Tibial nerve (tissue), 4 donors: ENCODE data around the gene FADS2. TPM values are rescaled to one million over a fixed set of nuclear protein-coding genes. Genes with fewer than 3 reads are reported as not detected.
"Not testable (repeated sequence)": the region's sequence is repeated elsewhere in the genome, so short reads cannot be mapped to it uniquely, and the experiment has no call there.

Experiments used
- DNase-seq, 2 donors: peaks; one replicate each; pipeline ENCODE4 v3.0.0-alpha.2; 2019; ENCODE audit warnings: low spot score in 2 of 2
- H3K27ac ChIP-seq, 4 donors: fragments of 200-600 bp; sonication (generic) in 3 of 4; one replicate each; pipeline ENCODE4 v1.5.1; 2017 to 2019; ENCODE audit warnings: mild to moderate bottlenecking in 1 of 4
- H3K27me3 ChIP-seq, 2 donors: fragments of 200-600 bp; sonication (generic) in 1 of 2; one replicate each; pipeline versions ENCODE4 v1.5.1 to v1.6.0; 2017 to 2019
- H3K36me3 ChIP-seq, 3 donors: fragments of 200-600 bp; sonication (generic); one replicate each; pipeline ENCODE4 v1.5.1; 2018 to 2019
- H3K4me1 ChIP-seq, 4 donors: fragments of 200-600 bp; sonication (generic) in 3 of 4; one replicate each; pipeline ENCODE4 v1.5.1; 2017 to 2019
- H3K4me3 ChIP-seq, 4 donors: fragments of 200-600 bp; sonication (generic) in 3 of 4; one replicate each; pipeline ENCODE4 v1.5.1; 2017 to 2019; ENCODE audit warnings: mild to moderate bottlenecking in 1 of 4, moderate library complexity in 1 of 4
- H3K9me3 ChIP-seq, 4 donors: fragments of 200-600 bp; sonication (generic) in 3 of 4; one replicate each; pipeline ENCODE4 v1.5.1; 2017 to 2019
- EP300 ChIP-seq, 2 donors: sonication (generic); formaldehyde crosslinking; IDR thresholded peaks; one replicate each; pipeline ENCODE4 v1.6.1; 2017; ENCODE audit warnings: antibody characterized with exemption in 2 of 2, mild to moderate bottlenecking in 1 of 2
- POLR2A ChIP-seq, 2 donors: fragments of 450-650 bp; IDR thresholded peaks; one replicate each; pipeline ENCODE4 v1.6.1; 2017; ENCODE audit warnings: antibody characterized with exemption in 2 of 2, mild to moderate bottlenecking in 2 of 2, moderate library complexity in 2 of 2
- WGBS, 2 donors: methylation state at CpG; one replicate each; pipeline ENCODE4 v1.1.5; 2018; 5-methylcytosine and 5-hydroxymethylcytosine counted together
- total RNA-seq, 4 donors: library from RNA; depleted of rRNA; stranded (reverse); fragments of >200 nt; gene quantifications; one replicate each; pipeline ENCODE4 v1.1.0, GENCODE V29; 2016
- TF ChIP-seq, protein P1 (sequence below), 5 experiments: fragments of 200-600 bp in 3 of 5; fragments of 450-650 bp in 2 of 5; sonication (generic) in 3 of 5; IDR thresholded peaks; one replicate each; pipeline ENCODE4 v1.5.1; 2016 to 2019; ENCODE audit warnings: antibody characterized with exemption in 5 of 5, mild to moderate bottlenecking in 3 of 5, moderate library complexity in 2 of 5

FADS2 gene
- total RNA-seq, 4 donors from 2014 or later: 17.4 to 59.2 (median 32.7) TPM

DNA sequence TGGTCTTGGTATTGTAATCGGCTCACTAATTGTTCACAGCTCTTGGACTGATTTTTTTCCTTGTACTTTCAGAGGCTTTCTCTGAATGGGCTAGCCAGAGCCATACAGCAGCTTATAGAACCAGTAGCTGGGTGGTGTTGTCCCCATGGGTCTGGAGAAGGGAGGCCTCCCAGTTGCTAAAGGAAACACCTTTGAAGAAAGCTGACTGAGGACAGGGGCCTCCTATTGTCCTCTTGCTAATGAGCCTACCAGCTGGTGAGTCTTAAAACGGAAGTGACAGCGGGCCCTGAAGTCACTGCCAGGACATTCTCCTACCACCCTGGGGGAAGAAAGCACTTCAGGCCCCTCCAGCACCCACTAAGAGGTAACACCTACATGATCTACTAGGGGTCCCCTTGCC, 53.3 kb downstream of the FADS2 start:
- H3K9me3 ChIP-seq: no peaks in the 10 kb centered on the region
- peak overlapping the region in 3 of 4 donors; percentile 2 to 53 (median 28) for H3K27ac ChIP-seq
- WGBS, 2 donors: 52% methylated on average over 2 to 3 of the region's 3 CpGs
- TF ChIP-seq POLR2A (IDR thresholded peaks at IDR 0.05) (no peak), EP300 (IDR thresholded peaks at IDR 0.05) (no peak)
- TF ChIP-seq, protein P1, sequence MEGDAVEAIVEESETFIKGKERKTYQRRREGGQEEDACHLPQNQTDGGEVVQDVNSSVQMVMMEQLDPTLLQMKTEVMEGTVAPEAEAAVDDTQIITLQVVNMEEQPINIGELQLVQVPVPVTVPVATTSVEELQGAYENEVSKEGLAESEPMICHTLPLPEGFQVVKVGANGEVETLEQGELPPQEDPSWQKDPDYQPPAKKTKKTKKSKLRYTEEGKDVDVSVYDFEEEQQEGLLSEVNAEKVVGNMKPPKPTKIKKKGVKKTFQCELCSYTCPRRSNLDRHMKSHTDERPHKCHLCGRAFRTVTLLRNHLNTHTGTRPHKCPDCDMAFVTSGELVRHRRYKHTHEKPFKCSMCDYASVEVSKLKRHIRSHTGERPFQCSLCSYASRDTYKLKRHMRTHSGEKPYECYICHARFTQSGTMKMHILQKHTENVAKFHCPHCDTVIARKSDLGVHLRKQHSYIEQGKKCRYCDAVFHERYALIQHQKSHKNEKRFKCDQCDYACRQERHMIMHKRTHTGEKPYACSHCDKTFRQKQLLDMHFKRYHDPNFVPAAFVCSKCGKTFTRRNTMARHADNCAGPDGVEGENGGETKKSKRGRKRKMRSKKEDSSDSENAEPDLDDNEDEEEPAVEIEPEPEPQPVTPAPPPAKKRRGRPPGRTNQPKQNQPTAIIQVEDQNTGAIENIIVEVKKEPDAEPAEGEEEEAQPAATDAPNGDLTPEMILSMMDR (IDR thresholded peaks at IDR 0.05): no peak
- no peaks in the 10 kb centered on the region for H3K27me3 ChIP-seq
- H3K36me3 ChIP-seq: peaks cover 0 to 39% (median 0%) of the 10 kb centered on the region in 3 donors
- no peak for DNase-seq
- H3K4me1 ChIP-seq: peaks cover 0 to 45% (median 3%) of the 10 kb centered on the region in 4 donors
- no peak overlapping the region for H3K4me3 ChIP-seq

DNA sequence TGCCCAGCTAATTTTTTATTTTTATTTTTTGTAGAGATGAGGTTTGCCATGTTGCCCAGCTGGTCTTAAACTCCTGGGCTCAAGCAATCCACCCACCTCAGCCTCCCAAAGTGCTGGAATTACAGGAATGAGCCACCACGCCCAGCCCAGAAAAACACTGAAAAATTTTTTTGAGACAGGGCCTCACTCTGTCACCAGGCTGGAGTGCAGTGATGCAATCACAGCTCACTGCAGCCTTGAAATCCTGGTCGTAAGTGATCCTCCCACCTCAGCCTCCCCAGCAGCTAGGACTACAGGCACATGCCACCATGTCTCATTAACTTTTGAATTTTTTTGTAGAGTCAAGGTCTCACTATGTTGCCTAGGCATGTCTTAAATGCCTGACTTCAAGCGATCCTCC, 54.2 kb downstream of the FADS2 start:
- H3K27ac ChIP-seq, H3K9me3 ChIP-seq, DNase-seq, H3K4me3 ChIP-seq, H3K27me3 ChIP-seq: not testable (repeated sequence)
- H3K4me1 ChIP-seq: peaks cover 0 to 47% (median 3%) of the 10 kb centered on the region in 4 donors
- peaks cover 0 to 30% (median 0%) of the 10 kb centered on the region in 3 donors for H3K36me3 ChIP-seq
- 79 to 92% methylated on average over 3 of the region's 3 CpGs for WGBS, 2 donors

DNA sequence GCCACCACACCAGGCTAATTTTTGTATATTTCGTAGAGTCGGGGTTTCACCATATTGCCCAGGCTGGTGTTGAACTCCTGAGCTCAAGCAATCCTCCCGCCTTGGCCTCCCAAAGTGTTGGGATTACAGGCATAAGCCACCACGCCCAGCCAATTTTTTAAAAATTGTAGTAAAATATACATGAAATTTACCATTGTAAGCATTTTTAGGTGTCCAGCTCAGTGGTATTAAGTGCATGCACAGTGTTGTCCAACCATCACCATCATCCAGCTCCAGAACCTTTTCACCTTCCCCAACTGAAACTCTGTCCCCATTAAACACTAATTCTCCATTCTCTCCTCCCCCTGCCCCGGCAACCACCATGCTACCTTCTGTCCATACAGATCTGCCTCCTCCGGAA, 54.8 kb downstream of the FADS2 start:
- H3K27me3 ChIP-seq: no peaks in the 10 kb centered on the region
- H3K36me3 ChIP-seq: peaks cover 0 to 24% (median 0%) of the 10 kb centered on the region in 3 donors
- TF ChIP-seq, protein P1 (IDR thresholded peaks at IDR 0.05): no peak
- no peak overlapping the region for H3K4me3 ChIP-seq
- no peaks in the 10 kb centered on the region for H3K9me3 ChIP-seq
- 87 to 89% methylated on average over 6 of the region's 6 CpGs for WGBS, 2 donors
- H3K27ac ChIP-seq: no peak overlapping the region
- peaks cover 0 to 53% (median 3%) of the 10 kb centered on the region in 4 donors for H3K4me1 ChIP-seq
- DNase-seq: no peak

DNA sequence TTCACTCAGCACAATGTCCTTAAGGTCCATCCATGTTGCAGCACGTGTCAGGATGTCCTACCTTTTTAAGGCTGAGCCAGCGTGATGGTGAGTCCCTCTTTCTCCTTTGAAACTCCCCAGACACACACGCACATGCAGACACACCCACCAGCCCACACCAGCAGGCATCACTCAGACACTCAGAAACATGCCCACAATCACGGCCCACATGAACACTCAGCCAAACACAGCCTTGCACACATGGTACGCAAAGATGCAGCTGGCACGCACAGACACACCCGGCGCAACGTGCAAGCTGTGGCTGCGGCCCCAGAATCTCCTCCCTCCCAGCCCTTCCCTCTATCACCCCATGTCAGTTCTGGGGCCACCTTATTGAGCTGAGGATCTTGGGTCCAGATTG, 55.2 kb downstream of the FADS2 start:
- 76 to 91% methylated on average over 10 of the region's 10 CpGs for WGBS, 2 donors
- TF ChIP-seq, protein P1 (IDR thresholded peaks at IDR 0.05): no peak
- no peak for TF ChIP-seq POLR2A (IDR thresholded peaks at IDR 0.05)
- no peak for TF ChIP-seq EP300 (IDR thresholded peaks at IDR 0.05)

DNA sequence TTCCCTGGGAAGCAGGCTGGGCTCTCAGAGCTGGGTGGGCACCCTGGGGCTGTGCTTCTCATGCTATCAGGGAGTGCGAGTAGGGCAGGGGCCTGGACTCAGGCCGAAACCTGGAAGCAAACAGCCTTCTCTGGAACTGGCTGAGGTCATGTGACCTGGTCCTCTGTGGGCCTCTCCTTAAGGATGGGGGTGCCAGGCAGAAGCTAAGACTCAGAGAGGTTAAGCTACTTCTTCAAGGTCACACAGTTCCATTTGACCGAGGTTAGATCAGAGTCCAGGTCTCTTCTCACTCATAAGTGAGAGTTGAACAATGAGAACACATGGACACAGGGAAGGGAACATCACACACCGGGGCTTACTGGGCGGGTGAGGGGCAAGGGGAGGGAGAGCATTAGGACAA, 55.8 kb downstream of the FADS2 start:
- TF ChIP-seq POLR2A (IDR thresholded peaks at IDR 0.05) (no peak), EP300 (IDR thresholded peaks at IDR 0.05) (no peak)
- TF ChIP-seq, protein P1 (IDR thresholded peaks at IDR 0.05): no peak
- Histone ChIP-seq H3K9me3 (no peaks in the 10 kb centered on the region), H3K4me1 (peaks cover 0 to 64% (median 7%) of the 10 kb centered on the region in 4 donors), H3K4me3 (no peak overlapping the region), H3K27ac (no peak overlapping the region), H3K36me3 (peaks cover 0 to 13% (median 0%) of the 10 kb centered on the region in 3 donors), H3K27me3 (no peaks in the 10 kb centered on the region)
- DNase-seq: no peak
- 77 to 84% methylated on average over 5 of the region's 5 CpGs for WGBS, 2 donors

More for the DNA sequence above, 55.2 kb downstream of the FADS2 start:
- Histone ChIP-seq H3K4me3 (no peak overlapping the region), H3K9me3 (no peaks in the 10 kb centered on the region), H3K27ac (no peak overlapping the region), H3K27me3 (no peaks in the 10 kb centered on the region), H3K36me3 (peaks cover 0 to 19% (median 0%) of the 10 kb centered on the region in 3 donors), H3K4me1 (peaks cover 0 to 58% (median 4%) of the 10 kb centered on the region in 4 donors)
- DNase-seq: no peak
